RPMI8226 (cell line): ENCODE data around the gene BMP5.

ENCODE experiments used
- DNase-seq: peaks from one replicate; pipeline ENCODE4 v3.0.0-alpha.2; 2015

Gene BMP5

GRCh38 chr6:55870181-55870813, 5.1 kb downstream of the BMP5 start:
- no peak for DNase-seq

- no peak for DNase-seq
These were observed 5.7 kb downstream of the BMP5 start for GRCh38 chr6:55869674-55870073.

GRCh38 chr6:55868771-55869479, 6.5 kb downstream of the BMP5 start:
- no peak for DNase-seq

DNA sequence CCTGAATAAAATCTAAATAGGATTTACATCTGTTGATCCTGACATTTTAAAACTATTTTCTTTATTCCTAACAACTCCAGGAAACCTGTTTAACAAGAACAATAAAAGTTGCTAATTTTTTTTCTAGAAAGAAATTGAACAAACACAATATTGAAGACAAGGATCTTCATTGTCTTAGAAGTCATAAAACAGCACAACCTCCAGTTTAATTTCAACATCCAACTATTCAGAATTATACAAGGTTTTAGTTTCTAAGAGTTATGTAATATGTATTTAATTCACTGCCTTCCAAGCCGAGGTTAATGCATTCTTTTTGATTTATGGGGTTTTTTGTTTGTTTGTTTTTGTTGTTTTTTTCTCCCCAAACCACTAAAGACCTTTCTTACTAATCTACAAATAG, 7.2 kb downstream of the BMP5 start:
- no peak for DNase-seq

DNA sequence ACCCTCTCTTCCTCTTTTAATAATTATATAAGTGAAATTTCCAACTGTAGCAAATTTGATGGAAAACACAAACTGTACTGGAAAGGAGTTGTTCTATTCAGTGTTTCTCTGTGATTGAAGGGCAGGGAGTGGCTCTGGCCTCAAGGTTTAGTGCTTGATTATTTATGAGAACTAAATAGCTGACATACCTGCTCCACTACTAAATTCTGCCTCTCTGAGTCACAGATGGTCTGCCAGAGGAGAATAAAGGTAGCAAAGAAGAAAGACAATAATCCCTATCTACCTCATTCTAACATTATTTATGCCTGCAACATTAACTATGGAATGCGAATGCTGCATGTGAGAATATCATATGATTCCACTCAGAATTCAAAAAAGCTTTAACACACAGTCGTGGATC, 9.3 kb downstream of the BMP5 start:
- no peak for DNase-seq

- no peak for DNase-seq
These were observed 22.1 kb downstream of the BMP5 start for GRCh38 chr6:55853008-55854001.

DNA sequence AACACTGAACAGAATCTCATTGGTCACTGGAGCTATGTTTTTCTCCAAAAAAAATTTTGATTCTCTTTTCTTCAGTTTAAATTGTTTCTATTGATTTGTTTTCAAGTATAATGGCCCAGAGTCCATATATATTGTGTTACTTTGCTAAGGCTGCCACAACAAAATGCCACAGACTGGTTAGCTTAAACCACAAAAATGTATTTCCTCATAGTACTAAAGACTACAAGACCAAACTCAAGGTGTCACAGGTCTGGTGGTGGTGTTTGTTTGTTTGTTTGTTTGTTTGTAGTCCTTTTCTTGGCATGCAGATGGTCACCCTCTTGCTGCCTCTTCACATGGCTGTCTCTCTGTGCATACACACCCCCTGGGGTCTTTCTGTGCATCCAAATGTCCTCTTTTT, 34.0 kb downstream of the BMP5 start:
- no peak for DNase-seq

DNA sequence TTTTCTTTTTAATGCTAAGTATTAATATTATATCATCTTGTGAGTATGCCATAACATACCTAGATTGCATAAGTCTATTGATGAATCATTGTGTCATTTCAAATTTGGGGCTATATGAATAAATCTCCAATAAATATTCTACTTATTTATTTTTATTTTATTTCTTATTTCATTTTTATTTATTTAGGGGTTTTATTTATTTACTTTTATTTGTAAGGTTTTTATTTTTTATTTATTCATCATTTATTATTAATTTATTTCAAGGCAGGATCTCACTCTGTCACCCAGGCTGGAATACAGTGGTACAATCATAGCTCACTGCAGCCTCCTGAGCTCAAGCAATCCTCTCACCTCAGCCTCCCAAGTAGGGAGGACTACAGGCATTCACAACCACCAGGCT, 36.3 kb downstream of the BMP5 start:
- no peak for DNase-seq

DNA sequence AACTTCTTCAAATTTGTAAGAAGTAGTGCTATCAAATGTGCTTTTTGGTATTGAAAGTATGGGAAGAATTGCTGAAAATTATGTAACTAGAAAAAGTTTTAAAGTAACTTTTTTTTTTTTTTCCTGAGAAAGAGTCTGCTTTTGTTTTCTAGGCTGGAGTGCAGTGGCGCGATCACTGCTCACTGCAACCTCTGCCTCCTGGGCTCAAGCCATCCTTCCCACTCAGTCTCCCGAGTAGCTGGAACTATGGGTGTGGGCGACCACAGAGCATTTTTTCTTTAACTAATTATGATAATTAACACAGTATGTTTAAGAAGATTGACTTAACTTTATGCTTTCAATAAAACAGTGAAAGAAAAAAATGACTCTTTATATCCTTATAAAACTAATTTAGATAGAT, 38.4 kb downstream of the BMP5 start:
- DNase-seq = no peak

- DNase-seq = no peak
These were observed 38.9 kb downstream of the BMP5 start for GRCh38 chr6:55836481-55836880.

DNA sequence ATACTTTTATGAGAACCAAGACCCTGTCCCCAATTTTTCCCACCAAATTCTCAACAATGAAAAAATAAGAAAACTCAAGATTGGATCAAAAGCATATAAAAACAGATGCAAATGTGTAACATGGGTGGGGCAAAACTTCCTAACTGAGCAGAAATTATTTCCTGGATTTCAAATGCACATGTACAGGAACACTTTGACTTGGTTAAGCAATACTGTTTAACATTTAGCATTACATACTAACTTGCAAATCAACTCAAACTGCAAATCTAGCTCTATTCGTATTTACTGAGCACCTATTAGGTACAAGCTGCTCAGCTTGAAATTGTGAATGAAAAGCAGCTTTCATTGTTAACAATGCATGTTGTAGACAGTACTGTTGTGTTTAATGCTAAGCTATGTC, 40.2 kb downstream of the BMP5 start:
- DNase-seq = no peak

DNA sequence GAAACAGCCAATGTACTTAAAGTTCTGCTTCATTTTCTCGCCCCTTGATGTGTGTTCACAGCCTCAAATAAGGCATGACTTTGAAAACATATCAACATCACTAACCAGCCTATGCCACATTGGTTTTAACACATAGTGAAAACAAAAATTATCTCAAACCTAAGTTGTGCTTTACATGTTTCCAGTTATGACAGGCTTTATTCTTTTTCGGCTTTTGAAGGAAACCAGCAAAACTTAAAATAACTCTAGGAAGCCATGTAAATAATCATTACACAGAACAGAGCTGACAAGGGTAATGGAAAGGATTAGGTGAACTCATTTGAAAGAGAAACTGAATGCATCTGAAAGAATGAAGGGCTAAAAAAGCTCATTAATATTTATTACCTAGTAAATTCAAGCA, 42.1 kb downstream of the BMP5 start:
- no peak for DNase-seq

- DNase-seq = no peak
These were observed 47.4 kb downstream of the BMP5 start for GRCh38 chr6:55827818-55828522.

- no peak for DNase-seq
These were observed 48.4 kb downstream of the BMP5 start for GRCh38 chr6:55826941-55827340.

DNA sequence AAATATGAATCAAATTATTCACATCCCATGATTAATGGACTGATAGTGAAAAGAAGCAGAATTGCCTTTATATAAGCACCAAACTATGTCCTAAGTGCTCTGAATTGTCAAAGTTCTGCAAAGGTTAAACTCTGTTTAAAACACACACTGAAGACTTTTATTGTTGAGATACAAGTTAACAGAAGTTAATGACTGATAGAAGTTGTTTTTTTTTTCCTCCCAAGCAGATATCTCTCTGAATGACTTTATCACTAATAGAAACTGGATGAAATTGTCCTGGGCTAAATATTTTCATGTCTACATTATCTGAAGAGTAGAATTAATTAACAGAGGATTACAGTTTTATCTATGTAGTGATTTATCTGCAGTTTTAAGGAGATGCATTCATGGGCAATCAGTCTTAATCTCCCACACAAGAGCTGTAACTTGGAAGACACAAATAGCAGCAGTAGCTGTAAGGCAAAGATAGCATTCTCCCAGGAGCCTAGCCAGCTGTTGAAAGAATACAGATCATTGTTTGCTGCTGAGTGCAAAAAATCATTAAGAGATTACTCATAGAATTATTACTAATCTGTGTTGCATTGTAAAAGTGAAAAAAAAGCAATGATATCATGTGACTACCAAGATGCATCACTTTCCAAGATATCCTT, 49.9 kb downstream of the BMP5 start:
- no peak for DNase-seq

GRCh38 chr6:55822815-55823214, 52.6 kb downstream of the BMP5 start:
- DNase-seq = no peak

DNA sequence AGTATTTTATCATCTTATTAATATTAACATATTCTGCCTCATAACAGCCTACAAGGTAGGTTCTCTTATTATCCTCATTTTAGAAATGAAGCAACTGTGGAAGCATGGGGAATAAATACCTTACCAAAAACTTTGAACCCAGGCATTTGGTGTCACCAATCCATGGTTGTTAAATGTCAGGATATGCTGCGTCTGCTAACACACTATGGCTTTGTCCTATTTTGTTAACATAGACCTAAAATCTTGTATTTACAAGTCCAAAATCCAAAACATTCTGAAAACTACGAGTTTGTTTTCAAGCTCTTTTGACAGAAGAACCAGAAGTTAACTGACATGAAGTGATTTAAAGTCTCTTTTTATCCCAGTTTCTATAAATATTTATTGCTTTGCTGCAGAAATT, 53.4 kb downstream of the BMP5 start:
- no peak for DNase-seq

- DNase-seq = no peak
These were observed 54.7 kb downstream of the BMP5 start for GRCh38 chr6:55820696-55821095.

GRCh38 chr6:55819811-55820210, 55.6 kb downstream of the BMP5 start:
- no peak for DNase-seq

- DNase-seq = no peak
These were observed 56.9 kb downstream of the BMP5 start for GRCh38 chr6:55818482-55818881.

DNA sequence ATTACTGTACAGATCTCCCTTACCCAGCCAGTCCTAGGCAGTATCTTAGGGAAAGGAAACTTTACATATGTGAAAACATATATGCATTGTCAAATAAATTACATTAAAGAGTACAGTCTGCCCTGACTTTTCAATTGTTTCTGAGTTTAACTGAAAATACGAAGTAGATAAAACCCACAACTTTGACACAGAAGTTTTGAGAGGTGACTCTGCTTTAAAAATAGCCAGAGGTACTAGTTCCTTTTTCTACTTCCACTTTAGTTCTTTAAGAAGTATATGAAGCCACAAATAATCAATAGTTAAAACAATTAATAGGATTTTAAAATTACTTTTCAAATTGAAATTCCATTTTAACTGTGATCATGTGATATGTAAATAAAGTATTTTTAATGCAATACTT, 62.9 kb downstream of the BMP5 start:
- DNase-seq = no peak

DNA sequence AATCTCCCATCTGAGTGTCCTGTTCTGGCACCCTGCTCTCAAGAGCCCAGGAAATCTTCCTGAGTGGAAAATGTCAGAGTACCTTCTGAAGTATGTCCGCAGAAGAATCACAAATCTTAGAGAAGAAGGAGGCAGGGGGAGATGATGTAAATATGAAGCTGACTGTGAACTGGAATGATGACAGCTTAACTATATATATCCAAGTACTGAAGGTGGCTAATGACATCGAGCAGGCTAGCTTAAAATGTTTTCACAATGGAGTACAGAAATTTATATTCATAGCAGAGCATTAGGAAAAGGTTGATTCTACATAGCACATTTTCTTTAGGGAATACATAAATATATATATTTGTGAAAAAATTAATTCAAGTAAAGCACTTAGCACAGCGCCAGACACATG, 64.3 kb downstream of the BMP5 start:
- DNase-seq = no peak

DNA sequence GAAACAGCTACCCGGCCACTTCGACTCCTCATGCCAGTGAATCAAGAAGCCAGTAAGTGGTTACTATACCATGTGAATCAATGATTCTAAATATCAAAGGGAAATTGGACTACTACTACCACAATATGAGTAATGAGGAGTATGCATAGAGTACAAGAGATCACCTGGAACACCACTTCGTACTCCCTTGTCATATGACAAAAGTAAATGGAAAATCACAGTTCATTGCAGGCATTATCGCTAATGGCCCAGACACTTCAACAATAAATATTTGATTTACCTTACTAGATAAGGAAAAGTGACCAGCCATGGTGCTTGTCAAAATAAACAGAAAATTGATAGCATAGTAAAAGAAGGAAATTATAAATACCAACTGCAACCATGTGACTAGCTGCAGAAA, 73.1 kb downstream of the BMP5 start:
- no peak for DNase-seq
